Heart right ventricle (tissue), 16 donors: ENCODE results near the gene ABHD16A. TPM values are rescaled to one million over a fixed set of nuclear protein-coding genes. Genes with fewer than 3 reads are reported as not detected.

Experiments used
- ATAC-seq, 8 donors: fragments of 200-7000 bp; cut with Tn5 transposase; one replicate each; pipeline ENCODE4 v1.9.1; 2020; ENCODE audit warnings: mild to moderate bottlenecking in 8 of 8, moderate library complexity in 8 of 8, moderate number of reproducible peaks in 1 of 8
- DNase-seq, 2 donors: peaks; one replicate each; pipeline ENCODE4 v3.0.0-alpha.2; 2020
- H3K27ac ChIP-seq, 10 donors: fragments of 200-600 bp; sonication (generic) in 2 of 10; one replicate each; pipeline versions ENCODE4 v1.5.0 to v1.8.0; 2020 to 2022; ENCODE audit warnings: mild to moderate bottlenecking in 3 of 10
- H3K27me3 ChIP-seq, 7 donors: fragments of 200-600 bp; one replicate each; pipeline ENCODE4 v1.8.0; 2021 to 2022; ENCODE audit warnings: mild to moderate bottlenecking in 2 of 7
- H3K36me3 ChIP-seq, 9 donors: fragments of 200-600 bp; sonication (generic) in 1 of 9; one replicate each; pipeline versions ENCODE4 v1.5.0 to v1.8.0; 2020 to 2022; ENCODE audit warnings: mild to moderate bottlenecking in 2 of 9
- H3K4me1 ChIP-seq, 9 donors: fragments of 200-600 bp; sonication (generic) in 1 of 9; one replicate each; pipeline versions ENCODE4 v1.5.0 to v1.8.0; 2020 to 2022; ENCODE audit warnings: mild to moderate bottlenecking in 4 of 9
- H3K4me3 ChIP-seq, 10 donors: fragments of 200-600 bp; sonication (generic) in 2 of 10; one replicate each; pipeline versions ENCODE4 v1.5.0 to v1.8.0; 2020 to 2022; ENCODE audit warnings: mild to moderate bottlenecking in 7 of 10, moderate library complexity in 2 of 10
- H3K9me3 ChIP-seq, 11 donors: fragments of 200-600 bp in 10 of 11; sonication (generic) in 2 of 11; one replicate each; pipeline versions ENCODE4 v1.5.0 to v1.8.0; 2013 to 2022; ENCODE audit warnings: mild to moderate bottlenecking in 2 of 11, control low read depth in 1 of 11, moderate library complexity in 1 of 11
- CTCF ChIP-seq, 9 donors: fragments of 200-600 bp; sonication (generic) in 2 of 9; IDR thresholded peaks; one replicate each; pipeline versions ENCODE4 v1.5.0 to v1.8.0; 2021 to 2022; ENCODE audit warnings: antibody characterized with exemption in 9 of 9, mild to moderate bottlenecking in 5 of 9, moderate library complexity in 1 of 9
- WGBS, 2 donors: extraction: QIAGEN DNeasy Blood & Tissue Kit; methylation state at CpG; one replicate each; pipeline ENCODE4 v1.1.7; 2013; ENCODE audit warnings: inconsistent platforms in 1 of 2; 5-methylcytosine and 5-hydroxymethylcytosine counted together
- intact Hi-C, 10 donors: fragments of 100-400 bp; cut with DNase I; formaldehyde crosslinking; loops; one replicate each; pipeline versions ENCODE4 v1.11.1 to v1.14.2; 2022
- polyA plus RNA-seq, 2 donors: library from polyadenylated mRNA; stranded (reverse); fragments of 200-250 nt; gene quantifications; one replicate each; pipeline ENCODE4 v1.2.3, GENCODE V29; 2013
- total RNA-seq, 10 donors: library from RNA; stranded (reverse); fragmentation: NEBNext Ultra II Directional in 3 of 10; extraction: Animal tissue kit (Norgen Biotek cat#: 25700) in 3 of 10; gene quantifications; one replicate each; pipeline versions ENCODE4 v1.2.1 to v1.2.4, GENCODE V29; 2021 to 2023
- donor health status: Arrhythmogenic right ventricular cardiomyopathy.
- donor health status: ischemic (EF 13 %, LVEDD 7.1; RV severe dilation, severe dysfunction).
- donor health status: healthy with polysubstance abuse.
- donor health status: DM: no; HTN: yes; CAD: no.
- donor health status: DM: no; HTN: no; CAD: no.
- donor health status: ischemic (EF 25% LVEDD 6.9; RV normal size, moderate dysfunction).
- donor health status: ischemic (EF 25% LVEDD 5.7; RV mildly dilated, moderate dysfunction).
- donor health status: healthy.
- donor health status: DM: yes; HTN: yes; CAD: no.
- donor health status: Ischemic cardiomyopathy.
- donor health status: ischemic (EF 35%, LVEDD 5.7; RV mildly dilated, moderate dysfunction).
- donor health status: nonischemic (EF 11% LVEDD 7.7; RV severe dilation, severe dysfunction).
- donor health status: DM: yes; HTN: yes; CAD: no.
- donor health status: PGD.
- donor health status: ischemic (EF 29% LVEDD 5.4; RV normal size, mild dysfunction).
- donor health status: nonischemic (EF 23%, LVEDD 6.1; RV moderate dilation, normal function).

Gene ABHD16A
- total and polyA plus RNA-seq, 12 donors = 24.3 to 45.2 (median 28.7) TPM

DNA sequence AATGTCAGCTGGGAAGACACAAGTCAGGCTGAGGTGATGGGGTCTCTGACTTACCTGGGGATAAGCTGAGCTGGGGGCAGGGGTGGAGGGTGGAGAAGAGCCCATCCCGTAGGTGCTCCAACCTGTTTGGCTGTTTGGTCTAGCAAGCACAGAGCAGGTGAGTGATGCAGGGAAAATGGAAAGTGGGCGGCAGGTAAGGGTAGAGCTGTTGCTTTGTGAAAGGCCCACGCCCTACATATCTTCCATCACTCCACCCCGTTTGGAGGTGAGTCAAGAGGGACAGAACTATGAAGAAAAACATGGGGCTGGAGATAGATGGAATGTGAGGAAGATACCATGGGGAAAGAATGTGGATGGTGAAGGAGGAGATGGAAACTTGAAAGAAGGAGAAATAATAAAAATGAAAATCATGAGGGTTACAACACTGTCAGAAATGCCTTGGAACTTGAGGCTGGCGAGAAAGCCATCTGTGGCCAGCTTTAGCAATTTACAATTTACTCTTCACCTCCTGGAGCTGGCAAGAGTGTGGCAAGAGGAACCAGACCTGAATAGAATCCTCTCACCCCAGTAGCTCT lies 17.2 kb upstream of the ABHD16A start:
- ATAC-seq (no peak), DNase-seq (no peak)
- Histone ChIP-seq H3K4me3 (no peak overlapping the region), H3K27me3 (no peaks in the 10 kb centered on the region), H3K27ac (no peak overlapping the region), H3K9me3 (no peaks in the 10 kb centered on the region), H3K4me1 (peaks cover 0 to 8% (median 0%) of the 10 kb centered on the region in 9 donors), H3K36me3 (peaks cover 0 to 5% (median 0%) of the 10 kb centered on the region in 9 donors)
- intact Hi-C loops = no loop called here
- 86 to 89% methylated on average over 5 of the region's 5 CpGs for WGBS, 2 donors
- no peak for TF ChIP-seq CTCF (IDR thresholded peaks at IDR 0.05)

DNA sequence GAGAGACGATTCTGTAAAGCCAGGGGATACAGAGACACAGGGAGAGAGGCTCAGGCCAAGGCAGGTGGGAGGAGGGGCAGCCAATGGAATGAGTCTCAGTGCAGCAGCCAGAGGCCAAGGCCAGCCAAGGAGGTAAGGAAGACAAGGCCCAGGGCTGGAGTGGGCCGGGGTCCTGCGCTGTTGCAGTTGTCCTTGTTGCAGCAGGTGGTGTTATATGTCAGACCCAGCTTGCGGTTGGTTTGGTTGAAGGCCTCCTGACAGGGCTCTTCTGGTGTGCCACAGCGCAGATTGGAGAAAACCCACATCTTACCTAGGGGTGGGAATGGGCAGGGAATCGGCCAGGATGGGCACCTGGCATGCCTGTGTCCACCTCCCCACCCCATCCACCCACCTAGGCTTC lies 15.9 kb upstream of the ABHD16A start:
- no peaks in the 10 kb centered on the region for H3K9me3 ChIP-seq
- no peak overlapping the region for H3K4me3 ChIP-seq
- ATAC-seq = no peak
- WGBS, 2 donors = 85 to 92% methylated on average over 6 of the region's 6 CpGs
- H3K4me1 ChIP-seq = peaks cover 0 to 6% (median 0%) of the 10 kb centered on the region in 9 donors
- no peaks in the 10 kb centered on the region for H3K27me3 ChIP-seq
- no peak for TF ChIP-seq CTCF (IDR thresholded peaks at IDR 0.05)
- no peak for DNase-seq
- no peak overlapping the region for H3K27ac ChIP-seq
- no peaks in the 10 kb centered on the region for H3K36me3 ChIP-seq
- intact Hi-C loops = no loop called here

- H3K4me1 ChIP-seq = no peaks in the 10 kb centered on the region
- H3K4me3 ChIP-seq = no peak overlapping the region
- TF ChIP-seq CTCF (IDR thresholded peaks at IDR 0.05) = no peak
- no peaks in the 10 kb centered on the region for H3K36me3 ChIP-seq
- no peak overlapping the region for H3K27ac ChIP-seq
- WGBS, 2 donors = 88 to 94% methylated on average over 1 of the region's 1 CpG
- no peak for DNase-seq
- intact Hi-C loops = no loop called here
- H3K27me3 ChIP-seq = no peaks in the 10 kb centered on the region
- no peaks in the 10 kb centered on the region for H3K9me3 ChIP-seq
- ATAC-seq = no peak
Measured at GRCh38 chr6:31718265-31718664, 15.1 kb upstream of the ABHD16A start.

- no peak for DNase-seq
- intact Hi-C loops = no loop called here
Measured at GRCh38 chr6:31717499-31718222, 14.5 kb upstream of the ABHD16A start.

More at GRCh38 chr6:31717499-31718222, 14.5 kb upstream of the ABHD16A start:
- H3K27ac ChIP-seq = no peak overlapping the region
- 67 to 70% methylated on average over 10 of the region's 10 CpGs for WGBS, 2 donors
- no peak for ATAC-seq
- no peak overlapping the region for H3K4me3 ChIP-seq
- TF ChIP-seq CTCF (IDR thresholded peaks at IDR 0.05) = no peak
- no peaks in the 10 kb centered on the region for H3K9me3 ChIP-seq
- H3K27me3 ChIP-seq = no peaks in the 10 kb centered on the region
- H3K4me1 ChIP-seq = no peaks in the 10 kb centered on the region
- no peaks in the 10 kb centered on the region for H3K36me3 ChIP-seq
